Measurements from ENCODE around the gene MLF2. TPM values are rescaled to one million over a fixed set of nuclear protein-coding genes. Genes with fewer than 3 reads are reported as not detected.

Gene MLF2
- total and polyA plus RNA-seq, 9 of the 15 experiments (the other 6 are each of a cell fraction or from before 2014, with no cell fraction given), result 11.4 to 190 (median 139) TPM

DNA sequence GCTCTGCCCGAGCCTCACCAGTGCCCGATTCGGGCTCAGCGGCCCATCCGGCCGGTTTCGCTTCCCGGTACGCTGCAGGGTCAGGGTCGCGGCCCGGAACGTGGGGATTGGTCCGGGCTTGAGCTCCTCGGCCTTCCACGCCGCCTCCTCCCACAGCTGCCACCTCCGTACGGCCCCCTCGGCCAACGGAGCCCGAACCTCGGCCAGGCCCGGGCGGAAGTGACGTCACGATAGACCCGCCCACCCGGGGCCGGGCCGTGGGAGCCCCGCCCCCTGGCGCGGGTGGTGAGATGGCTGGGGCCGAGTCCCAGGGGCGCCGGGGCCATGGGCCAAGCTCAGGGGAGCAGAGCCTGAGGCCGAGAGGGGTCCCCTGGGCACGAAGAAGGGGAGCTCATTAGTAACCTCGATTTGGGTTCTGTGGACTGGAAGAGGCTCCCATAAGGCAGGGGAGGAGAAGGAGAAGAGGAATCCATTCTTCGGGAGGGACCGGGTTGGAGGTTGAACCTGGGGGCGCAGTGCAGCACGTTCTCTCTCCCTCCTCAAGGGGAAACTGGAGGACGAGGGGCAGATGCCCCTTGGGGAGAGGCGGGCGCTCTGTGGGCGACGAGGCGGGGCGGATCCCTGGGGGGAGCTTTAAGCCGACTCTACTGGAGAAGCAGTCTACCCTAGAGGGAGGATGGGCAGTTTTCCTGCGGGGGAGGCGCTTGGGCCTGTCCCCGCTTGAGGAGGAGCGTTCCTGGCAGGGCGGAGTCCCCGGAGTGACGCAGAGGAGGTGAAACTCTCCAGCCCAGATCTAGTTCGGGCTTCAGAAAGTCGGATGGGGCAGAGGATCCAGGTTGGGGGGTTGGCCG, at the start of gene MLF2 (continued):
- no peak for TF ChIP-seq ZNF445 (CRISPR knock-in tag; IDR thresholded peaks at IDR 0.05; ENCODE audit: low read depth)
- no peak for TF ChIP-seq CREB5 (CRISPR knock-in tag; IDR thresholded peaks at IDR 0.05)
- TF ChIP-seq, protein P1, sequence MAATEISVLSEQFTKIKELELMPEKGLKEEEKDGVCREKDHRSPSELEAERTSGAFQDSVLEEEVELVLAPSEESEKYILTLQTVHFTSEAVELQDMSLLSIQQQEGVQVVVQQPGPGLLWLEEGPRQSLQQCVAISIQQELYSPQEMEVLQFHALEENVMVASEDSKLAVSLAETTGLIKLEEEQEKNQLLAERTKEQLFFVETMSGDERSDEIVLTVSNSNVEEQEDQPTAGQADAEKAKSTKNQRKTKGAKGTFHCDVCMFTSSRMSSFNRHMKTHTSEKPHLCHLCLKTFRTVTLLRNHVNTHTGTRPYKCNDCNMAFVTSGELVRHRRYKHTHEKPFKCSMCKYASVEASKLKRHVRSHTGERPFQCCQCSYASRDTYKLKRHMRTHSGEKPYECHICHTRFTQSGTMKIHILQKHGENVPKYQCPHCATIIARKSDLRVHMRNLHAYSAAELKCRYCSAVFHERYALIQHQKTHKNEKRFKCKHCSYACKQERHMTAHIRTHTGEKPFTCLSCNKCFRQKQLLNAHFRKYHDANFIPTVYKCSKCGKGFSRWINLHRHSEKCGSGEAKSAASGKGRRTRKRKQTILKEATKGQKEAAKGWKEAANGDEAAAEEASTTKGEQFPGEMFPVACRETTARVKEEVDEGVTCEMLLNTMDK (IDR thresholded peaks at IDR 0.05; ENCODE audit: borderline replicate concordance, insufficient read depth, low read depth, low read length, poor library complexity, severe bottlenecking), result no peak
- no peak for TF ChIP-seq TRIM28 (IDR thresholded peaks at IDR 0.05)
- TF ChIP-seq MYNN (IDR thresholded peaks at IDR 0.05), result peak; percentile 74
- no peak for TF ChIP-seq MYNN (CRISPR knock-in tag; IDR thresholded peaks at IDR 0.05)
- TF ChIP-seq KLF10 (CRISPR knock-in tag; IDR thresholded peaks at IDR 0.05), result no peak
- TF ChIP-seq IRF1 (CRISPR knock-in tag; IDR thresholded peaks at IDR 0.05; ENCODE audit: borderline replicate concordance), result no peak
- TF ChIP-seq ZNF668 (CRISPR knock-in tag; IDR thresholded peaks at IDR 0.05), result no peak
- TF ChIP-seq CEBPG (CRISPR knock-in tag; IDR thresholded peaks at IDR 0.05), result no peak
- no peak for TF ChIP-seq CEBPG (tag; conservative IDR thresholded peaks at IDR 0.05 in 1 of 2, IDR thresholded peaks at IDR 0.05 in 1 of 2)
- 0 out of 4 replicates have a peak, but pooled peaks have one; percentile 49 for TF ChIP-seq UBTF (IDR thresholded peaks at IDR 0.05; ENCODE audit: borderline replicate concordance in 1 of 2, low read depth in 2 of 2, low read length in 2 of 2)
- TF ChIP-seq FOXP1 (CRISPR knock-in tag; IDR thresholded peaks at IDR 0.05), result no peak
- peak; percentile 84 for TF ChIP-seq EGR1 (conservative IDR thresholded peaks at IDR 0.05)
- TF ChIP-seq HDAC1 (IDR thresholded peaks at IDR 0.05), result peak in 1 of 2 experiments; percentile 46; a peak in 2 of 4 replicates
- no peak for TF ChIP-seq SPI1 (IDR thresholded peaks at IDR 0.05; ENCODE audit: borderline replicate concordance, low read depth, low read length)
- TF ChIP-seq ZBTB43 (CRISPR knock-in tag; IDR thresholded peaks at IDR 0.05), result 0 out of 2 replicates have a peak, but pooled peaks have one; percentile 37
- TF ChIP-seq ELF2 (CRISPR knock-in tag; IDR thresholded peaks at IDR 0.05), result no peak

Data from K562 (cell line).